ENCODE measurements around the gene PTBP3. TPM values are rescaled to one million over a fixed set of nuclear protein-coding genes. Genes with fewer than 3 reads are reported as not detected.

The PTBP3 gene
- polyA plus RNA-seq, 3 donors, result 33.6 to 68.3 (median 51.4) TPM

DNA sequence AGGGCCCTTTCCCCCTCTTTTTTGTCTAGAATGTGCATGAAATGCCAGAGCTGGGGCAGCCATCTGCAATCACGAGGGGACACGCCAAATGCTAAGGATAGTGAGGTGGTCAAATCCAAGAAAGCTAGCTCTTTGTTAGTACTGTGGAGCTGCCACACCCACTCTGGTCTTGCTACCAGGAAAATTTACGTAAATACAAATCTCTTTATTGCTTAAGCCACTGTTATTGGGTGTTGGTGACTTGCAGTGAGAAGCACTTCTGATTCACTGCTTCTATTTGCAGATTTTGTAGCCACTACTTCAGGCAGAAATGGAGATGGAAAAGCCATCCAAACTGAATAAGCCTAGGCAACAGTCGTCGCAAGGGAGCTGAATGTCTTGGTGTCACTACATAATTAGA lies 132.7 kb downstream of the PTBP3 start:
- peaks cover 0 to 6% of the 10 kb centered on the region in 2 donors for H3K36me3 ChIP-seq (replicated peaks in 1 of 2; ENCODE audit: control insufficient read depth in 1 of 2, insufficient read depth in 2 of 2, low read length in 2 of 2)
- Mint-ChIP-seq H3K4me3 (no peak overlapping the region), H3K36me3 (peaks cover 12 to 16% of the 10 kb centered on the region in 2 donors), H3K9me3 (peaks cover 2 to 12% (median 2%) of the 10 kb centered on the region in 7 donors), H3K4me1 (peaks cover 4% of the 10 kb centered on the region), H3K27me3 (ENCODE audit: low read depth in 3 of 3) (peaks cover 2 to 3% (median 2%) of the 10 kb centered on the region in 3 donors), H3K27ac (no peak overlapping the region)
- no peak overlapping the region for H2AFZ ChIP-seq (ENCODE audit: insufficient read depth, low read depth, low read length, poor library complexity, severe bottlenecking)
- no peak for TF ChIP-seq CTCF (IDR thresholded peaks at IDR 0.05)
- H3K27me3 ChIP-seq (ENCODE audit: control insufficient read depth in 2 of 2, insufficient read depth in 2 of 2, low read length in 2 of 2), result no peaks in the 10 kb centered on the region
- H3K4me2 ChIP-seq (replicated peaks; ENCODE audit: extremely low read depth, low read length, poor library complexity, severe bottlenecking), result no peak overlapping the region
- no peaks in the 10 kb centered on the region for H3K9me3 ChIP-seq (replicated peaks in 1 of 2; ENCODE audit: control insufficient read depth in 1 of 2, insufficient read depth in 1 of 2, low read length in 2 of 2)
- intact Hi-C loops (cut with micrococcal nuclease), result no loop called here
- no peak for DNase-seq
- no peaks in the 10 kb centered on the region for H4K20me1 ChIP-seq (ENCODE audit: insufficient read depth, low read length)
- H3K4me1 ChIP-seq (ENCODE audit: control insufficient read depth in 1 of 2, insufficient read depth in 2 of 2, low read length in 2 of 2), result no peaks in the 10 kb centered on the region
- no peak overlapping the region for H3K27ac ChIP-seq (ENCODE audit: low read depth in 1 of 2, low read length in 2 of 2)
- no peak overlapping the region for H3K9ac ChIP-seq (ENCODE audit: insufficient read depth, low read length, poor library complexity, severe bottlenecking)
- H3K79me2 ChIP-seq (ENCODE audit: insufficient read depth, low read length), result no peaks in the 10 kb centered on the region
- no CpG with 5 or more reads among the region's 5 CpGs for WGBS (ENCODE audit: insufficient coverage)
- H3K4me3 ChIP-seq (replicated peaks in 1 of 3; ENCODE audit: low read depth in 2 of 3, low read length in 3 of 3), result no peak overlapping the region

DNA sequence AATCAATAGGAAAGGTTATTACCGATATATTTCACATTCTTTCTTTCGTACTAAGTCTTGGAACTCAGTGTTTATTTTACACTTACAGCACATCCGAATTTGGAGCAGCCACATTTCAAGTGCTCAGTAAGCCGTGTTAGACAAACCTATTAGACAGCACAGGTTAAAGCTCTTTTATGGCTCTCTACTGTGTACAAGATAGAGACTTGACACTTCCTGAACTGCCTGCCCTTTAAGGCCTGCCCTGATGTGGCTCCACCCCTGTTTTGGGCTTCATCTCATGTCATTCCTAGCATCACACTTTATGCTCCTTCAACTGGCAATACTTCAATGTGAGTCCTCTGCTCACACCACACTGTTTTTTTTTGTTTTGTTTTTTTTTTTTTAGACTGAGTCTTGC lies 134.8 kb downstream of the PTBP3 start:
- Histone ChIP-seq H3K4me3 (replicated peaks in 1 of 3; ENCODE audit: low read depth in 2 of 3, low read length in 3 of 3) (no peak overlapping the region), H4K20me1 (ENCODE audit: insufficient read depth, low read length) (no peaks in the 10 kb centered on the region), H3K4me2 (replicated peaks; ENCODE audit: extremely low read depth, low read length, poor library complexity, severe bottlenecking) (no peak overlapping the region), H3K36me3 (replicated peaks in 1 of 2; ENCODE audit: control insufficient read depth in 1 of 2, insufficient read depth in 2 of 2, low read length in 2 of 2) (no peaks in the 10 kb centered on the region), H3K9me3 (replicated peaks in 1 of 2; ENCODE audit: control insufficient read depth in 1 of 2, insufficient read depth in 1 of 2, low read length in 2 of 2) (no peaks in the 10 kb centered on the region), H3K27ac (ENCODE audit: low read depth in 1 of 2, low read length in 2 of 2) (no peak overlapping the region), H3K27me3 (ENCODE audit: control insufficient read depth in 2 of 2, insufficient read depth in 2 of 2, low read length in 2 of 2) (no peaks in the 10 kb centered on the region), H3K79me2 (ENCODE audit: insufficient read depth, low read length) (no peaks in the 10 kb centered on the region), H3K9ac (ENCODE audit: insufficient read depth, low read length, poor library complexity, severe bottlenecking) (no peak overlapping the region), H3K4me1 (ENCODE audit: control insufficient read depth in 1 of 2, insufficient read depth in 2 of 2, low read length in 2 of 2) (peaks cover 10 to 12% of the 10 kb centered on the region in 2 donors), H2AFZ (ENCODE audit: insufficient read depth, low read depth, low read length, poor library complexity, severe bottlenecking) (no peak overlapping the region)
- Mint-ChIP-seq H3K27me3 (ENCODE audit: low read depth in 3 of 3) (peaks cover 0 to 3% (median 2%) of the 10 kb centered on the region in 3 donors), H3K36me3 (peaks cover 7% of the 10 kb centered on the region in 2 donors), H3K9me3 (peaks cover 2 to 6% (median 2%) of the 10 kb centered on the region in 7 donors), H3K27ac (peak overlapping the region in 1 of 7 donors; percentile 78), H3K4me3 (no peak overlapping the region), H3K4me1 (peaks cover 17% of the 10 kb centered on the region)
- no peak for TF ChIP-seq CTCF (IDR thresholded peaks at IDR 0.05)
- intact Hi-C loops (cut with micrococcal nuclease), result no loop called here
- 100% methylated on average over 1 of the region's 4 CpGs for WGBS (ENCODE audit: insufficient coverage)
- DNase-seq, result no peak

Measured in CD14-positive monocyte (primary cell).